GM12892 (cell line): ENCODE data around the gene TEX2.

Source experiments
- POLR2A ChIP-seq: IDR thresholded peaks from 2 replicates; pipeline ENCODE4 v1.6.1; 2011; ENCODE audit warnings: low read depth, low read length, control low read depth
- POLR2AphosphoS5 ChIP-seq: IDR thresholded peaks from 2 replicates; pipeline ENCODE4 v1.6.1; 2011; ENCODE audit warnings: low read depth, low read length, control low read depth
- TAF1 ChIP-seq: IDR thresholded peaks from 2 replicates; pipeline ENCODE4 v1.6.1; 2011; ENCODE audit warnings: low read depth, mild to moderate bottlenecking, control low read depth, low read length, borderline replicate concordance

DNA sequence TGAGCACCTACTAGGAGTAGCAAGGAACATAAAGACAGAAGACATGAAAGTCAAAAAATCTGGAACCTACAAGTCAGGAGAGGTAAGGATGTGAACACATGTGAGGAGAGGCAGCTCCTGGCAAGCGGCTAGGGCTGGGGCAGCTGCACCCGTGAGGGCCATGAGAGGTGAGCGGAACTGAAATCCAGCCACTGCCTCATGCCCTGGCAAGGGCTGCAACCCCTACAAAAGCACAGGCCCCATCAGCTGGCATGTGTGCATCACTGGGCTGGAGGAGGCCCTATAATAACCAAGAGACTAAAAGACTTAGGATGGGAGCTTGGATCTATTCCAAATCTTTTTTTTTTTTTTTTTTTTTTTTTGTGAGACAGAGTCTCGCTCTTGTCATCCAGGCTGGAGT is 92.8 kb downstream of the TEX2 start:
- TF ChIP-seq POLR2A (no peak), POLR2AphosphoS5 (no peak), TAF1 (no peak)
